HFFc6 (cell line): Measurements from ENCODE around the gene FOXC2. TPM values are rescaled to one million over a fixed set of nuclear protein-coding genes. Genes with fewer than 3 reads are reported as not detected.

Experiments used
- DNase-seq: peaks from one replicate; pipeline ENCODE4 v3.0.0-alpha.2; 2018
- H3K27ac Mint-ChIP-seq: 2 replicates; pipeline ENCODE4 v1.8.0; 2020; ENCODE audit warnings: mild to moderate bottlenecking, mixed read lengths
- H3K27me3 Mint-ChIP-seq: 2 replicates; pipeline ENCODE4 v1.8.0; 2021; ENCODE audit warnings: mild to moderate bottlenecking, moderate library complexity, mixed read lengths; ENCODE audit not compliant: insufficient read depth
- H3K36me3 Mint-ChIP-seq: 2 replicates; pipeline ENCODE4 v1.8.0; 2021; ENCODE audit warnings: low read depth, mixed read lengths
- H3K4me1 Mint-ChIP-seq: 2 replicates; pipeline ENCODE4 v1.8.0; 2020; ENCODE audit warnings: low read depth, mixed read lengths
- H3K4me3 Mint-ChIP-seq: 2 replicates; pipeline ENCODE4 v1.8.0; 2020; ENCODE audit warnings: mild to moderate bottlenecking, moderate library complexity, mixed read lengths
- H3K9me3 Mint-ChIP-seq: 2 replicates; pipeline ENCODE4 v1.8.0; 2020; ENCODE audit warnings: mild to moderate bottlenecking, mixed read lengths
- total RNA-seq, 6 experiments: library from RNA; stranded (reverse); fragmentation: NEBNext Ultra II Directional; extraction: Animal tissue kit (Norgen Biotek cat#: 25700); gene quantifications; 2 replicates in 1 of 6; 3 replicates in 5 of 6; pipeline ENCODE4 v1.2.3, GENCODE V29; 2021
- TF ChIP-seq, protein P1 (sequence below): fragments of 200-600 bp; sonication (generic); IDR thresholded peaks from 2 replicates; pipeline ENCODE4 v1.5.0; 2021; ENCODE audit warnings: antibody characterized with exemption, mild to moderate bottlenecking

FOXC2 gene
- total RNA-seq, 6 experiments from 2014 or later = 6.3 to 8.4 (median 7.9) TPM

- peaks cover 8% of the 10 kb centered on the region; the same call in 1 of the 2 replicates for H3K9me3 Mint-ChIP-seq
- peaks cover 51% of the 10 kb centered on the region for H3K4me1 Mint-ChIP-seq
- no peak for DNase-seq
- peak overlapping the region; percentile 76 for H3K4me3 Mint-ChIP-seq
- H3K27ac Mint-ChIP-seq = peak overlapping the region; percentile 97
- TF ChIP-seq, protein P1, sequence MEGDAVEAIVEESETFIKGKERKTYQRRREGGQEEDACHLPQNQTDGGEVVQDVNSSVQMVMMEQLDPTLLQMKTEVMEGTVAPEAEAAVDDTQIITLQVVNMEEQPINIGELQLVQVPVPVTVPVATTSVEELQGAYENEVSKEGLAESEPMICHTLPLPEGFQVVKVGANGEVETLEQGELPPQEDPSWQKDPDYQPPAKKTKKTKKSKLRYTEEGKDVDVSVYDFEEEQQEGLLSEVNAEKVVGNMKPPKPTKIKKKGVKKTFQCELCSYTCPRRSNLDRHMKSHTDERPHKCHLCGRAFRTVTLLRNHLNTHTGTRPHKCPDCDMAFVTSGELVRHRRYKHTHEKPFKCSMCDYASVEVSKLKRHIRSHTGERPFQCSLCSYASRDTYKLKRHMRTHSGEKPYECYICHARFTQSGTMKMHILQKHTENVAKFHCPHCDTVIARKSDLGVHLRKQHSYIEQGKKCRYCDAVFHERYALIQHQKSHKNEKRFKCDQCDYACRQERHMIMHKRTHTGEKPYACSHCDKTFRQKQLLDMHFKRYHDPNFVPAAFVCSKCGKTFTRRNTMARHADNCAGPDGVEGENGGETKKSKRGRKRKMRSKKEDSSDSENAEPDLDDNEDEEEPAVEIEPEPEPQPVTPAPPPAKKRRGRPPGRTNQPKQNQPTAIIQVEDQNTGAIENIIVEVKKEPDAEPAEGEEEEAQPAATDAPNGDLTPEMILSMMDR = peak; percentile 51
- H3K27me3 Mint-ChIP-seq = no peaks in the 10 kb centered on the region
- peaks cover 5% of the 10 kb centered on the region; the same call in 1 of the 2 replicates for H3K36me3 Mint-ChIP-seq
These were observed 41.7 kb downstream of the FOXC2 start for GRCh38 chr16:86608301-86608747.

DNA sequence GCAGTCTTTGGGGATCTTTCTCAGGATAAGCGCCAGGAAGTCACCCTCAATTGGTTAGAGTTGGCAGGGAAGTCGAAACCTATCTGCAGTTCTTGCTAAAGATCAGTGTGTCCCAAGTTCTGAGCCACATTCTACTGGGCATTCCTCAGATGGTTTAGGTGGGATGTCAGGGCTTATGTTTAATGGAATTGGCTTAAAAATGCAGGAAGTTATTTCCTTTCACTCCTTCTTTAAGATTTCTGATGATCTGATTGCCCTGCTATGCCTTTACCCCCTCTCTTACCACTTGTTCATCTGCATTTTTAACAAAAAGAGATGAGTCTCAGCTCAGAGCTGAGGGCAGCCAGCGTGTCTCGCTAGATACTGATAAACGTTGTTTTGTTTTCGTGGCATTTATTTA, 42.5 kb downstream of the FOXC2 start:
- H3K4me1 Mint-ChIP-seq = peaks cover 57% of the 10 kb centered on the region
- no peaks in the 10 kb centered on the region; the same call in 1 of the 2 replicates for H3K27me3 Mint-ChIP-seq
- H3K27ac Mint-ChIP-seq = peak overlapping the region; percentile 97
- TF ChIP-seq, protein P1 = no peak
- DNase-seq = peak; percentile 96
- H3K4me3 Mint-ChIP-seq = peak overlapping the region; percentile 76
- peaks cover 5% of the 10 kb centered on the region; the same call in 1 of the 2 replicates for H3K36me3 Mint-ChIP-seq
- H3K9me3 Mint-ChIP-seq = peaks cover 8% of the 10 kb centered on the region; the same call in 1 of the 2 replicates

DNA sequence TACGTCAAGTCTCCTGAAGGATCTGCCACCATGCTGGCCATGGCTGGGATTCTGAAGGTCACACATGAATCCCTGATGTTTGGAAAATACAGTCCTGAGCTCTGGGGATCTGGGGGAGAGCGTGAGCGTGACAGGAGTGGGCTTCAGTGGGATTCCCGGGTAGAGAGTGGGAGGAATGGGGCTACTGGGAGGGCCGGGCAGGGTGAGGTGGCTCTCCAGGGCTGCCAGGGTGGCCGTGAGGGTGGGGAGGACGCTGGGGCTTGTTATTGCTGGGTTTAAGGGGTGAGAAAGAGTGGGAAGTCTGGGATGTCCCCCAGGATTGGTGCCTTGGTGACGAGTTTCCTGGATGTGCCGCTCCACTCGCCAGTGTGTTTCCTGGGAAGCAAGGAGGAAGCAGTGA, 43.0 kb downstream of the FOXC2 start:
- Mint-ChIP-seq H3K27ac (peak overlapping the region; percentile 97), H3K4me3 (peak overlapping the region; percentile 76), H3K9me3 (peaks cover 8% of the 10 kb centered on the region; the same call in 1 of the 2 replicates), H3K4me1 (peaks cover 62% of the 10 kb centered on the region), H3K27me3 (no peaks in the 10 kb centered on the region; the same call in 1 of the 2 replicates), H3K36me3 (peaks cover 5% of the 10 kb centered on the region; the same call in 1 of the 2 replicates)
- TF ChIP-seq, protein P1 = no peak
- DNase-seq = no peak

- H3K4me1 Mint-ChIP-seq = peaks cover 66% of the 10 kb centered on the region
- TF ChIP-seq, protein P1 = no peak
- H3K36me3 Mint-ChIP-seq = no peaks in the 10 kb centered on the region; the same call in 1 of the 2 replicates
- H3K4me3 Mint-ChIP-seq = peak overlapping the region; percentile 9; the same call in 1 of the 2 replicates
- peaks cover 3% of the 10 kb centered on the region; the same call in 1 of the 2 replicates for H3K27me3 Mint-ChIP-seq
- H3K27ac Mint-ChIP-seq = peak overlapping the region; percentile 97
- peaks cover 1% of the 10 kb centered on the region; the same call in 1 of the 2 replicates for H3K9me3 Mint-ChIP-seq
- DNase-seq = no peak
These were observed 44.3 kb downstream of the FOXC2 start for GRCh38 chr16:86610779-86611524.

GRCh38 chr16:86611525-86611855, 44.9 kb downstream of the FOXC2 start:
- no peaks in the 10 kb centered on the region for H3K36me3 Mint-ChIP-seq
- TF ChIP-seq, protein P1 = no peak
- H3K9me3 Mint-ChIP-seq = no peaks in the 10 kb centered on the region
- peaks cover 3% of the 10 kb centered on the region; the same call in 1 of the 2 replicates for H3K27me3 Mint-ChIP-seq
- peaks cover 66% of the 10 kb centered on the region for H3K4me1 Mint-ChIP-seq
- H3K4me3 Mint-ChIP-seq = peak overlapping the region; percentile 9; the same call in 1 of the 2 replicates
- DNase-seq = peak; percentile 76
- H3K27ac Mint-ChIP-seq = peak overlapping the region; percentile 97; the same call in 1 of the 2 replicates
